IMR-90 (cell line): ENCODE results near the gene NUBPL. TPM values are rescaled to one million over a fixed set of nuclear protein-coding genes. Genes with fewer than 3 reads are reported as not detected.

Source experiments
- ATAC-seq: fragments of 200-7000 bp; cut with Tn5 transposase; 2 replicates; pipeline ENCODE4 v1.9.1; 2020; ENCODE audit warnings: low read depth, mild to moderate bottlenecking, moderate library complexity
- BruUV-seq: library from RNA; stranded (reverse); fragments of 400-500 nt; replicated peaks from 2 replicates; lab custom pipeline; 2021; lab: Mats Ljungman, UMichigan
- CTCF ChIA-PET: fragments of 300-600 bp; formaldehyde crosslinking; extraction: SDS; loops from one replicate; lab custom pipeline; 2021; ENCODE audit warnings: antibody characterized with exemption; lab: Yijun Ruan, JAX
- POLR2A ChIA-PET: fragments of 300-600 bp; sonication (Branson Sonifier 250); formaldehyde crosslinking; loops from one replicate; lab custom pipeline; 2022; ENCODE audit warnings: antibody characterized with exemption; ENCODE audit not compliant: unreplicated experiment; lab: Charles Lee
- DNase-seq: peaks from one replicate; pipeline ENCODE4 v3.0.0; 2013
- H2AFZ ChIP-seq: replicated peaks from 2 replicates; pipeline ENCODE3; 2013; ENCODE audit warnings: low read length, mild to moderate bottlenecking; ENCODE audit not compliant: poor library complexity
- H2AK5ac ChIP-seq: 2 replicates; pipeline ENCODE4 v1.6.1; 2013; ENCODE audit warnings: low read depth, low read length, inconsistent platforms
- H2AK9ac ChIP-seq: replicated peaks from 2 replicates; pipeline ENCODE3; 2013; ENCODE audit warnings: mild to moderate bottlenecking, low read depth, low read length, moderate library complexity; ENCODE audit not compliant: poor library complexity
- H2BK120ac ChIP-seq: 2 replicates; pipeline ENCODE4 v1.6.1; 2013; ENCODE audit warnings: low read depth, low read length, inconsistent platforms
- H2BK15ac ChIP-seq: 3 replicates; pipeline ENCODE4 v1.6.1; 2013; ENCODE audit warnings: low read depth, low read length, inconsistent platforms
- H2BK20ac ChIP-seq: 2 replicates; pipeline ENCODE4 v1.6.1; 2013; ENCODE audit warnings: low read depth, mild to moderate bottlenecking, inconsistent platforms, low read length, moderate library complexity
- H2BK5ac ChIP-seq: 2 replicates; pipeline ENCODE4 v1.6.1; 2013; ENCODE audit warnings: mild to moderate bottlenecking, low read depth, low read length, inconsistent platforms; ENCODE audit not compliant: poor library complexity, severe bottlenecking
- H3K14ac ChIP-seq: replicated peaks from 2 replicates; pipeline ENCODE4 v1.6.1; 2013; ENCODE audit warnings: low read depth, low read length, inconsistent platforms
- H3K18ac ChIP-seq: 2 replicates; pipeline ENCODE4 v1.6.1; 2013; ENCODE audit warnings: low read depth, low read length, control low read depth
- H3K23ac ChIP-seq: 2 replicates; pipeline ENCODE4 v1.6.1; 2013; ENCODE audit warnings: low read depth, low read length, inconsistent platforms
- H3K27ac ChIP-seq: 2 replicates; pipeline ENCODE4 v1.5.1; 2013; ENCODE audit warnings: mild to moderate bottlenecking, control low read depth, low read length; ENCODE audit not compliant: insufficient read depth
- H3K27me3 ChIP-seq: 2 replicates; pipeline ENCODE4 v1.6.1; 2013; ENCODE audit warnings: low read length; ENCODE audit not compliant: control insufficient read depth, insufficient read depth
- H3K36me3 ChIP-seq: 2 replicates; pipeline ENCODE4 v1.6.1; 2013; ENCODE audit warnings: low read length, mixed read lengths; ENCODE audit not compliant: control insufficient read depth, insufficient read depth
- H3K4ac ChIP-seq: 2 replicates; pipeline ENCODE4 v1.6.1; 2013; ENCODE audit warnings: low read depth, low read length, inconsistent platforms
- H3K4me1 ChIP-seq: 2 replicates; pipeline ENCODE4 v1.6.1; 2013; ENCODE audit warnings: low read length, mixed read lengths; ENCODE audit not compliant: control insufficient read depth, insufficient read depth
- H3K4me2 ChIP-seq: 2 replicates; pipeline ENCODE4 v1.6.1; 2013; ENCODE audit warnings: low read depth, mild to moderate bottlenecking, control low read depth, low read length, moderate library complexity
- H3K4me3 ChIP-seq: 2 replicates; pipeline ENCODE4 v1.5.1; 2013; ENCODE audit warnings: low read depth, mild to moderate bottlenecking, control low read depth, low read length, moderate library complexity; ENCODE audit not compliant: insufficient read depth
- H3K56ac ChIP-seq: 2 replicates; pipeline ENCODE4 v1.6.1; 2013; ENCODE audit warnings: low read length, inconsistent platforms; ENCODE audit not compliant: insufficient read depth; ENCODE audit errors: extremely low read depth
- H3K79me1 ChIP-seq, 2 experiments: 2 replicates each; pipeline ENCODE4 v1.6.1; 2013; ENCODE audit warnings: low read length in 2 of 2, inconsistent platforms in 1 of 2, low read depth in 1 of 2
- H3K9ac ChIP-seq: 2 replicates; pipeline ENCODE4 v1.6.1; 2013; ENCODE audit warnings: low read depth, low read length, control low read depth
- H3K9me1 ChIP-seq: 2 replicates; pipeline ENCODE4 v1.6.1; 2013; ENCODE audit warnings: low read length, inconsistent platforms; ENCODE audit not compliant: insufficient read depth
- H3K9me3 ChIP-seq: 2 replicates; pipeline ENCODE4 v1.6.1; 2013; ENCODE audit warnings: low read length; ENCODE audit not compliant: control insufficient read depth, insufficient read depth
- H4K20me1 ChIP-seq: 2 replicates; pipeline ENCODE4 v1.6.1; 2013; ENCODE audit warnings: low read length, inconsistent platforms; ENCODE audit not compliant: insufficient read depth
- H4K5ac ChIP-seq: 2 replicates; pipeline ENCODE4 v1.6.1; 2013; ENCODE audit warnings: mild to moderate bottlenecking, low read depth, low read length, control low read depth
- H4K8ac ChIP-seq, 2 experiments: 2 replicates each; pipeline ENCODE4 v1.6.1; 2013; ENCODE audit warnings: low read depth in 2 of 2, low read length in 2 of 2, control low read depth in 1 of 2, inconsistent platforms in 1 of 2
- H4K91ac ChIP-seq: 2 replicates; pipeline ENCODE4 v1.6.1; 2013; ENCODE audit warnings: low read depth, low read length, inconsistent platforms; ENCODE audit not compliant: insufficient read depth
- BHLHE40 ChIP-seq: fragments of 150-350 bp; IDR thresholded peaks from 2 replicates; pipeline ENCODE4 v1.6.1; 2016; ENCODE audit warnings: mild to moderate bottlenecking, low read depth, low read length
- CEBPB ChIP-seq: IDR thresholded peaks from 2 replicates; pipeline ENCODE4 v1.6.1; 2012; ENCODE audit warnings: low read depth, low read length, improper control_type of control experiment
- CHD1 ChIP-seq: IDR thresholded peaks from 2 replicates; pipeline ENCODE4 v1.6.1; 2012; ENCODE audit warnings: low read depth, low read length, improper control_type of control experiment
- FOS ChIP-seq: fragments of 150-350 bp; IDR thresholded peaks from 2 replicates; pipeline ENCODE4 v1.6.1; 2016; ENCODE audit warnings: low read depth, low read length
- MAFK ChIP-seq: IDR thresholded peaks from 2 replicates; pipeline ENCODE4 v1.6.1; 2012; ENCODE audit warnings: low read depth, low read length, improper control_type of control experiment
- MAZ ChIP-seq: IDR thresholded peaks from 2 replicates; pipeline ENCODE4 v1.6.1; 2012; ENCODE audit warnings: low read depth, mild to moderate bottlenecking, low read length, improper control_type of control experiment, moderate library complexity, borderline replicate concordance
- MXI1 ChIP-seq: IDR thresholded peaks from 2 replicates; pipeline ENCODE4 v1.6.1; 2012; ENCODE audit warnings: low read depth, mild to moderate bottlenecking, low read length, moderate library complexity, borderline replicate concordance
- NFE2L2 ChIP-seq: fragments of 150-350 bp; IDR thresholded peaks from 2 replicates; pipeline ENCODE4 v1.6.1; 2016; ENCODE audit warnings: low read depth, mild to moderate bottlenecking, low read length
- POLR2A ChIP-seq: IDR thresholded peaks from 2 replicates; pipeline ENCODE4 v1.6.1; 2012; ENCODE audit warnings: mild to moderate bottlenecking, low read depth, low read length
- RAD21 ChIP-seq: IDR thresholded peaks from 2 replicates; pipeline ENCODE4 v1.6.1; 2012; ENCODE audit warnings: low read length, improper control_type of control experiment
- RCOR1 ChIP-seq: IDR thresholded peaks from 2 replicates; pipeline ENCODE4 v1.6.1; 2012; ENCODE audit warnings: mild to moderate bottlenecking, low read length, improper control_type of control experiment; ENCODE audit not compliant: insufficient replicate concordance
- RFX5 ChIP-seq: IDR thresholded peaks from 2 replicates; pipeline ENCODE4 v1.8.0; 2012; ENCODE audit warnings: low read depth, mild to moderate bottlenecking, low read length, moderate library complexity
- SMC3 ChIP-seq: fragments of 150-350 bp; IDR thresholded peaks from 2 replicates; pipeline ENCODE4 v1.6.1; 2016; ENCODE audit warnings: low read depth, mild to moderate bottlenecking, antibody characterized with exemption, low read length, moderate library complexity
- WGBS, 2 experiments: methylation state at CpG; one replicate each; pipeline versions ENCODE4 v1.1.5 to v1.1.7; 2013; ENCODE audit warnings: missing lambda C conversion rate in 2 of 2; ENCODE audit not compliant: insufficient read length in 1 of 2; ENCODE audit errors: extremely low coverage in 2 of 2; 5-methylcytosine and 5-hydroxymethylcytosine counted together
- dilution Hi-C: fragments of 300-500 bp; cut with HindIII; formaldehyde crosslinking; loops from one replicate; pipeline ENCODE4 v1.14.3; 2018; ENCODE audit warnings: low sequenced_read_pairs; ENCODE audit not compliant: unreplicated experiment
- in situ Hi-C: fragments of 300-500 bp; cut with MboI; formaldehyde crosslinking; loops from 3 replicates; pipeline ENCODE4 v1.14.3; 2019; ENCODE audit warnings: low sequenced_read_pairs, inconsistent platforms, mixed read lengths
- intact Hi-C: fragments of 100-400 bp; cut with micrococcal nuclease; formaldehyde crosslinking; loops from 2 replicates; pipeline ENCODE4 v1.10.0; 2022
- polyA plus RNA-seq, 3 experiments: library from polyadenylated mRNA; depleted of rRNA; stranded (reverse); fragments of >200 nt; gene quantifications; 2 replicates each; pipeline ENCODE4 v1.2.3, GENCODE V29; 2012; ENCODE audit warnings: low replicate concordance in 1 of 3
- total RNA-seq: library from RNA; depleted of rRNA; stranded (reverse); fragments of >200 nt; gene quantifications from 2 replicates; pipeline ENCODE4 v1.2.3, GENCODE V29; 2012
- TF ChIP-seq, protein P1 (sequence below): fragments of 150-350 bp; IDR thresholded peaks from 2 replicates; pipeline ENCODE4 v1.6.1; 2017; ENCODE audit warnings: mild to moderate bottlenecking, antibody characterized with exemption, low read length, low read depth
- TF ChIP-seq, protein P2 (sequence below): fragments of 150-350 bp; IDR thresholded peaks from 2 replicates; pipeline ENCODE4 v1.6.1; 2016; ENCODE audit warnings: low read depth, mild to moderate bottlenecking, low read length, moderate library complexity, borderline replicate concordance
- TF ChIP-seq, protein P3 (sequence below): conservative IDR thresholded peaks from 2 replicates; pipeline ENCODE4 v1.5.1; 2012; ENCODE audit warnings: mild to moderate bottlenecking, low read depth, low read length, improper control_type of control experiment

NUBPL gene
- total and polyA plus RNA-seq, 2 of the 4 experiments (the other 2 are of a cell fraction) = 5.4 to 11.5 TPM

DNA sequence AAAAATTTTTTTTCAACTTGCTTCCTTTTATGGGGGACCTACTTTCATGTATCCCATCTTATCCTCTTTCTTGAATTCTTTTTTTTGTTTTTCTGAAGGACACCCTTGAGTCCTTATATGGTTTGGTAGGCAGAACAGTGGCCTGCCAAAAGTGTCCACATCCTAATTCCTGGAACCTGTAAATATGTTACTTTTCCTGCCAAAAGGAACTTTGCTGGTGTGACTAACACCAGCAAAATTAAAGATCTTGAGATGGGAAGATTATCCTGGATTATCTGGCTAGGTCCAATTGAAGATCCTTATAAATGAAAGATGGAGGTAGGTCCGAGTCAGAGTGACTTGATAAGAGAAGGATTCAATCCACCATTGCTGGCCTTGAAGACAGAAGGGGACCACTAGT is 5.3 kb downstream of the NUBPL start:
- no peak overlapping the region for H2BK120ac ChIP-seq
- no peak overlapping the region for H3K27ac ChIP-seq
- H4K20me1 ChIP-seq = no peaks in the 10 kb centered on the region
- TF ChIP-seq FOS (no peak), RCOR1 (no peak), RAD21 (no peak), SMC3 (no peak), CHD1 (no peak), MAFK (no peak), NFE2L2 (no peak), CEBPB (no peak), RFX5 (no peak), MXI1 (no peak), BHLHE40 (no peak), MAZ (no peak), POLR2A (no peak)
- TF ChIP-seq, protein P1, sequence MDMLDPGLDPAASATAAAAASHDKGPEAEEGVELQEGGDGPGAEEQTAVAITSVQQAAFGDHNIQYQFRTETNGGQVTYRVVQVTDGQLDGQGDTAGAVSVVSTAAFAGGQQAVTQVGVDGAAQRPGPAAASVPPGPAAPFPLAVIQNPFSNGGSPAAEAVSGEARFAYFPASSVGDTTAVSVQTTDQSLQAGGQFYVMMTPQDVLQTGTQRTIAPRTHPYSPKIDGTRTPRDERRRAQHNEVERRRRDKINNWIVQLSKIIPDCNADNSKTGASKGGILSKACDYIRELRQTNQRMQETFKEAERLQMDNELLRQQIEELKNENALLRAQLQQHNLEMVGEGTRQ = no peak
- TF ChIP-seq, protein P2, sequence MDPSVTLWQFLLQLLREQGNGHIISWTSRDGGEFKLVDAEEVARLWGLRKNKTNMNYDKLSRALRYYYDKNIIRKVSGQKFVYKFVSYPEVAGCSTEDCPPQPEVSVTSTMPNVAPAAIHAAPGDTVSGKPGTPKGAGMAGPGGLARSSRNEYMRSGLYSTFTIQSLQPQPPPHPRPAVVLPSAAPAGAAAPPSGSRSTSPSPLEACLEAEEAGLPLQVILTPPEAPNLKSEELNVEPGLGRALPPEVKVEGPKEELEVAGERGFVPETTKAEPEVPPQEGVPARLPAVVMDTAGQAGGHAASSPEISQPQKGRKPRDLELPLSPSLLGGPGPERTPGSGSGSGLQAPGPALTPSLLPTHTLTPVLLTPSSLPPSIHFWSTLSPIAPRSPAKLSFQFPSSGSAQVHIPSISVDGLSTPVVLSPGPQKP = no peak
- TF ChIP-seq, protein P3, sequence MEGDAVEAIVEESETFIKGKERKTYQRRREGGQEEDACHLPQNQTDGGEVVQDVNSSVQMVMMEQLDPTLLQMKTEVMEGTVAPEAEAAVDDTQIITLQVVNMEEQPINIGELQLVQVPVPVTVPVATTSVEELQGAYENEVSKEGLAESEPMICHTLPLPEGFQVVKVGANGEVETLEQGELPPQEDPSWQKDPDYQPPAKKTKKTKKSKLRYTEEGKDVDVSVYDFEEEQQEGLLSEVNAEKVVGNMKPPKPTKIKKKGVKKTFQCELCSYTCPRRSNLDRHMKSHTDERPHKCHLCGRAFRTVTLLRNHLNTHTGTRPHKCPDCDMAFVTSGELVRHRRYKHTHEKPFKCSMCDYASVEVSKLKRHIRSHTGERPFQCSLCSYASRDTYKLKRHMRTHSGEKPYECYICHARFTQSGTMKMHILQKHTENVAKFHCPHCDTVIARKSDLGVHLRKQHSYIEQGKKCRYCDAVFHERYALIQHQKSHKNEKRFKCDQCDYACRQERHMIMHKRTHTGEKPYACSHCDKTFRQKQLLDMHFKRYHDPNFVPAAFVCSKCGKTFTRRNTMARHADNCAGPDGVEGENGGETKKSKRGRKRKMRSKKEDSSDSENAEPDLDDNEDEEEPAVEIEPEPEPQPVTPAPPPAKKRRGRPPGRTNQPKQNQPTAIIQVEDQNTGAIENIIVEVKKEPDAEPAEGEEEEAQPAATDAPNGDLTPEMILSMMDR = no peak
- no peak overlapping the region for H3K56ac ChIP-seq
- no peak overlapping the region for H2AK9ac ChIP-seq
- no peaks in the 10 kb centered on the region for H3K9me1 ChIP-seq
- no peaks in the 10 kb centered on the region; a peak in 2 of 4 replicates for H3K79me1 ChIP-seq
- no peak overlapping the region for H3K18ac ChIP-seq
- no peak overlapping the region for H3K4me2 ChIP-seq
- no peak overlapping the region for H2AK5ac ChIP-seq
- H3K14ac ChIP-seq = no peak overlapping the region
- intact Hi-C loops = loop anchor here (10.0 kb wide), 1 partner anchor 898 kb away; no protein-coding TSS in a partner anchor
- no peak for ATAC-seq
- no peak overlapping the region for H3K4ac ChIP-seq
- no TSS peak for BruUV-seq
- no peak overlapping the region for H2BK5ac ChIP-seq
- POLR2A ChIA-PET = no interaction called here
- H2BK20ac ChIP-seq = peak overlapping the region; percentile 62; the same call in 1 of the 2 replicates
- DNase-seq = no peak
- no peaks in the 10 kb centered on the region for H3K9me3 ChIP-seq
- no peaks in the 10 kb centered on the region for H3K36me3 ChIP-seq
- H2BK15ac ChIP-seq = no peak overlapping the region
- CTCF ChIA-PET = no interaction called here
- no peak overlapping the region for H4K5ac ChIP-seq
- dilution Hi-C loops = no loop called here
- peaks cover 9% of the 10 kb centered on the region for H3K4me1 ChIP-seq
- H4K91ac ChIP-seq = no peak overlapping the region
- H3K27me3 ChIP-seq = no peaks in the 10 kb centered on the region
- H3K23ac ChIP-seq = no peak overlapping the region
- in situ Hi-C loops = no loop called here
- no peak overlapping the region for H3K4me3 ChIP-seq
- no peak overlapping the region for H2AFZ ChIP-seq
- 100% methylated on average over 1 of the region's 1 CpG; no CpG with 5 or more reads in 1 of the 2 experiments for WGBS, 2 experiments
- H3K9ac ChIP-seq = no peak overlapping the region
- H4K8ac ChIP-seq = no peak overlapping the region
